BE2C (cell line): ENCODE results near the gene ADAM8. TPM values are rescaled to one million over a fixed set of nuclear protein-coding genes. Genes with fewer than 3 reads are reported as not detected.
A peak's percentile ranks its signal among the peaks of the same experiment; 100 is the strongest.
"Not testable (repeated sequence)": the region's sequence is repeated elsewhere in the genome, so short reads cannot be mapped to it uniquely, and the experiment has no call there.

ENCODE experiments used
- DNase-seq: peaks from one replicate; pipeline ENCODE4 v3.0.0-alpha.2; 2020
- H3K27me3 ChIP-seq: fragments of 250-450 bp; sonication (Bioruptor Pico); 2 replicates; pipeline ENCODE4 v1.5.1; 2020; ENCODE audit warnings: mild to moderate bottlenecking
- H3K36me3 ChIP-seq: fragments of 250-450 bp; sonication (Bioruptor Pico); 2 replicates; pipeline ENCODE4 v1.5.1; 2020; ENCODE audit warnings: mild to moderate bottlenecking
- H3K4me1 ChIP-seq: fragments of 250-450 bp; sonication (Bioruptor Pico); 2 replicates; pipeline ENCODE4 v1.5.1; 2020
- H3K4me3 ChIP-seq: 2 replicates; pipeline ENCODE4 v1.5.1; 2011; ENCODE audit warnings: low read depth, low read length
- H3K9me3 ChIP-seq: fragments of 250-450 bp; sonication (Bioruptor Pico); 2 replicates; pipeline ENCODE4 v1.5.1; 2020
- polyA plus RNA-seq: library from polyadenylated mRNA; unstranded; fragments of >200 nt; gene quantifications from one replicate; pipeline ENCODE4 v1.2.1, GENCODE V29; 2012; ENCODE audit warnings: low read depth, missing spikeins; ENCODE audit not compliant: insufficient read length, insufficient read depth
- TF ChIP-seq, protein P1 (sequence below): IDR thresholded peaks from 2 replicates; pipeline ENCODE4 v1.5.1; 2012; ENCODE audit warnings: mild to moderate bottlenecking, low read depth, low read length

ADAM8 gene
- 1.4 TPM for polyA plus RNA-seq

- Histone ChIP-seq H3K9me3 (no peaks in the 10 kb centered on the region), H3K36me3 (peaks cover 3% of the 10 kb centered on the region; the same call in 1 of the 2 replicates), H3K4me3 (no peak within 1 kb of the TSS), H3K4me1 (peaks cover 3% of the 10 kb centered on the region; the same call in 1 of the 2 replicates), H3K27me3 (peaks cover 18% of the 10 kb centered on the region)
- TF ChIP-seq, protein P1, sequence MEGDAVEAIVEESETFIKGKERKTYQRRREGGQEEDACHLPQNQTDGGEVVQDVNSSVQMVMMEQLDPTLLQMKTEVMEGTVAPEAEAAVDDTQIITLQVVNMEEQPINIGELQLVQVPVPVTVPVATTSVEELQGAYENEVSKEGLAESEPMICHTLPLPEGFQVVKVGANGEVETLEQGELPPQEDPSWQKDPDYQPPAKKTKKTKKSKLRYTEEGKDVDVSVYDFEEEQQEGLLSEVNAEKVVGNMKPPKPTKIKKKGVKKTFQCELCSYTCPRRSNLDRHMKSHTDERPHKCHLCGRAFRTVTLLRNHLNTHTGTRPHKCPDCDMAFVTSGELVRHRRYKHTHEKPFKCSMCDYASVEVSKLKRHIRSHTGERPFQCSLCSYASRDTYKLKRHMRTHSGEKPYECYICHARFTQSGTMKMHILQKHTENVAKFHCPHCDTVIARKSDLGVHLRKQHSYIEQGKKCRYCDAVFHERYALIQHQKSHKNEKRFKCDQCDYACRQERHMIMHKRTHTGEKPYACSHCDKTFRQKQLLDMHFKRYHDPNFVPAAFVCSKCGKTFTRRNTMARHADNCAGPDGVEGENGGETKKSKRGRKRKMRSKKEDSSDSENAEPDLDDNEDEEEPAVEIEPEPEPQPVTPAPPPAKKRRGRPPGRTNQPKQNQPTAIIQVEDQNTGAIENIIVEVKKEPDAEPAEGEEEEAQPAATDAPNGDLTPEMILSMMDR, result no peak
- peak; percentile 54 for DNase-seq
These were observed at the start of gene ADAM8 for GRCh38 chr10:133276435-133277201. Gene ADAM8, minus strand, starts transcription at chr10:133276868. Its CDS starts 51 bp downstream, at chr10:133276817.

GRCh38 chr10:133326223-133326551 lies 49.5 kb upstream of the ADAM8 start:
- Histone ChIP-seq H3K4me1 (no peaks in the 10 kb centered on the region), H3K27me3 (peaks cover 19% of the 10 kb centered on the region), H3K4me3 (peak overlapping the region; percentile 57), H3K36me3 (no peaks in the 10 kb centered on the region), H3K9me3 (no peaks in the 10 kb centered on the region)
- DNase-seq, result no peak
- TF ChIP-seq, protein P1, result no peak

DNA sequence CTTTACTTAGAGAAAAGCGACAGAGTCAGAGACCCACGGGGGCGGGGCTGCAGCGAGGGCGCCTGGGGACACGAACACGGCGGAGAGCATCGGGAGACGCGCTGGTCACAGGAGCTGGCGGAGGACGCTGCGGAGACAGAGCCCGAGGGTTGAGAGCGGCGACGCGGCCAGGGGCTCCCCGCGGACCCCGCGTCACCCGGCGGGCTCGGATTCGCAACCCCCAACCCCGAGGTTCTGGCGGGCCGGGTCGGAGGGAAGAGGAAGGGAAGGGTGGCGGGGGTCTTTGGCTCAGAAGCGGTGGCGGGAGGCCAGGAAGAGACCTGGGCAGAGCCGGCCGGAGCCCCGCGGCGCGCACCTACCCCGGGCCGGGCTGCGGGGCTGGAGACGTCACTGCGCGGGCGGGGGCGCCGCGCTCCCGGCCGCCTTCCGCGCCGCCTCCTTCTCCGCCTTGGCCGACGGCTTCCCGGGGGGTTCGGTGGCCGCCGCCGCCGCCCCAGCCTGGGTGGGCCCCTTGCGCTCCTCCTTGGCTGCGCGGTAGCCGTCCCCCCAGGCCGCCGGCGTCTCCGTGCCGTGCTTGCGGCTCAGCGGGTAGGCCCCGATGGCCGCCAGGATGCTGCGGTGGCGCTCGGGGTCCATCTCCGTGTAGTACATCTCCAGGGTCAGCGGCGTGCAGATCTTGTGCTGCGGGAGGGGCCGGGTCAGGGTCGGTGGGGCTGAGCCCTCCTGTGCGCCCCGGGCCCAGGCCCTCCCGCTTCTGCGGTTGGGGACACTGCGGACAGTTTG lies 49.0 kb upstream of the ADAM8 start:
- H3K4me3 ChIP-seq, result peak overlapping the region; percentile 57
- H3K36me3 ChIP-seq, result no peaks in the 10 kb centered on the region
- H3K4me1 ChIP-seq, result no peaks in the 10 kb centered on the region
- TF ChIP-seq, protein P1, result no peak
- H3K9me3 ChIP-seq, result peaks cover 4% of the 10 kb centered on the region; the same call in 1 of the 2 replicates
- peaks cover 14% of the 10 kb centered on the region for H3K27me3 ChIP-seq
- DNase-seq, result peak; percentile 50

GRCh38 chr10:133324857-133325260 lies 48.2 kb upstream of the ADAM8 start:
- Histone ChIP-seq H3K4me1 (no peaks in the 10 kb centered on the region), H3K27me3 (peaks cover 12% of the 10 kb centered on the region), H3K36me3 (no peaks in the 10 kb centered on the region), H3K4me3 (peak overlapping the region; percentile 57), H3K9me3 (peaks cover 4% of the 10 kb centered on the region; the same call in 1 of the 2 replicates)
- TF ChIP-seq, protein P1, result no peak
- peak; percentile 40 for DNase-seq

GRCh38 chr10:133324198-133324792 lies 47.6 kb upstream of the ADAM8 start:
- TF ChIP-seq, protein P1, result no peak
- H3K36me3 ChIP-seq, result no peaks in the 10 kb centered on the region
- DNase-seq, result peak; percentile 92
- H3K4me1 ChIP-seq, result no peaks in the 10 kb centered on the region
- peaks cover 4% of the 10 kb centered on the region; the same call in 1 of the 2 replicates for H3K9me3 ChIP-seq
- H3K4me3 ChIP-seq, result peak overlapping the region; percentile 57
- H3K27me3 ChIP-seq, result peaks cover 12% of the 10 kb centered on the region

DNA sequence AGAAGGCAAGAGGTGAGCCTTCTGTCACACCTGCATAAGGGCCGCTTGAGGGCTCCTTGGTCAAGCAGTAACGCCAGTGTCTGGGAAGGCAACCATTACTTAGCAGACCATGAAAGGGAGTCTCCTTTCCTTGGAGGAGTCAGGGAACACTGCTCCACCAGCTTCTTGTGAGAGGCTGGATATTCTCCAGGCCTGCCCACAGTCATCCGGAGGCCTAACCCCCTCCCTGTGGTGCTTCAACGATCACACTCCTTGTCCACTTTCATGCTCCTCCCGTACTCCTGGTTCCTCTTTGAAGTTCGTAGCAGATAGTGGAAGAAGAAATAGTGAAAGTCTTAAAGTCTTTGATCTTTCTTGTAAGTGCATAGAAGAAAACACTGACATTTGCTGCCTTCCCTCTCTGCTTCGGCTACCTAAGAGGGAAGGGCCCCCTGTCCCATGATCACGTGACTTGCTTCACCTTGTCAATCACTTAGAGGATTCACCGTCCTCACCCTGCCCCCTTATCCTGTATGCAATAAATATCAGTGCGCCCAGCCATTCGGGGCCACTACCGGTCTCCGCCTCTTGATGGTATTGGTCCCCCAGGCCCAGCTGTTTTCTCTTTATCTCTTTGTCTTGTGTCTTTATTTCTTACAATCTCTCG lies 45.5 kb upstream of the ADAM8 start:
- H3K4me3 ChIP-seq, H3K36me3 ChIP-seq, H3K9me3 ChIP-seq, DNase-seq, H3K4me1 ChIP-seq: not testable (repeated sequence)
- peaks cover 12% of the 10 kb centered on the region for H3K27me3 ChIP-seq

DNA sequence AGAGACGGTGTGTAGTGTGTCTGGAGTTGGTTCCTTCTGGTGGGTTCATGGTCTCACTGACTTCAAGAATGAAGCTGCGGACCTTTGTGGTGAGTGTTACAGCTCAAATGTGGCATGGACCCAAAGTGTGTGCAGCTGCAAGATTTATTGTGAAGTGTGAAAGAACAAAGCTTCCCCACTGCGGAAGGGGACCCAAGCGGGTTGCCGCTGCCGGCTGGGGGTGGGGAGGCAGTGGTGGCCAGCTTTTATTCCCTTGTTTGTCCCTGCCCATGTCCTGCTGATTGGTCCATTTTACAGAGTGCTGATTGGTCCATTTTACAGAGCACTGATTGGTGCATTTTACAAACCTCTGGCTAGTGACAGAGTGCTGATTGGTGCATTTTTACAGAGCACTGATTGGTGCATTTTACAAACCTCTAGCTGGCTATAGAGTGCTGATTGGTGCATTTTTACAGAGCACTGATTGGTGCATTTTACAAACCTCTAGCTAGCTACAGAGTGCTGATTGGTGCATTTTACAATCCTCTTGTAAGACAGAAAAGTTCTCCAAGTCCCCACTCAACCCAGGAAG lies 44.3 kb upstream of the ADAM8 start:
- H3K36me3 ChIP-seq, H3K4me1 ChIP-seq, DNase-seq, H3K4me3 ChIP-seq, H3K27me3 ChIP-seq, H3K9me3 ChIP-seq: not testable (repeated sequence)
